HCT116 (cell line): Measurements from ENCODE around the gene BMAL1. TPM values are rescaled to one million over a fixed set of nuclear protein-coding genes. Genes with fewer than 3 reads are reported as not detected.

Experiments used
- ATAC-seq: fragments of 200-7000 bp; cut with Tn5 transposase; 2 replicates; pipeline ENCODE4 v1.9.1; 2020; ENCODE audit warnings: mild to moderate bottlenecking, moderate library complexity
- BruUV-seq: library from RNA; stranded (reverse); fragments of 400-500 nt; replicated peaks from 2 replicates; lab custom pipeline; 2021; lab: Mats Ljungman, UMichigan
- CTCF ChIA-PET: fragments of 300-600 bp; sonication (Branson Sonifier 250); formaldehyde crosslinking; loops from one replicate; lab custom pipeline; 2021; ENCODE audit warnings: antibody characterized with exemption; lab: Charles Lee
- POLR2A ChIA-PET: fragments of 300-600, 350-600 bp; sonication (Branson Sonifier 250); formaldehyde crosslinking; loops from one replicate; lab custom pipeline; 2021; ENCODE audit warnings: antibody characterized with exemption; lab: Charles Lee
- RAD21 ChIA-PET, 2 experiments: fragments of 300-600 bp; sonication (Branson Sonifier 250); formaldehyde crosslinking; loops; one replicate each; lab custom pipeline; 2023; ENCODE audit warnings: low total read pairs in 2 of 2; ENCODE audit not compliant: uncharacterized antibody in 2 of 2, unreplicated experiment in 2 of 2, low non-redundant PET in 1 of 2; lab: Charles Lee
- DNase-seq: peaks from one replicate; pipeline ENCODE4 v3.0.0-alpha.2; 2010; ENCODE audit warnings: low read depth, low spot score
- H2AFZ ChIP-seq: fragments of 200-600 bp; shearing (Covaris generic), sonication (generic); 2 replicates; pipeline ENCODE4 v1.6.1; 2017; ENCODE audit warnings: low read depth, mixed run types, mixed read lengths, antibody characterized with exemption, low read length; ENCODE audit not compliant: poor library complexity, severe bottlenecking
- H3K27ac ChIP-seq: 2 replicates; pipeline ENCODE4 v1.5.1; 2012; ENCODE audit warnings: low read depth, low read length
- H3K27me3 ChIP-seq: fragments of 200-600 bp; sonication (generic); 2 replicates; pipeline ENCODE4 v1.6.1; 2016; ENCODE audit warnings: mixed run types, low read length, mixed read lengths; ENCODE audit not compliant: insufficient read depth
- H3K36me3 ChIP-seq, 2 experiments: fragments of 200-500 bp in 1 of 2; fragments of 200-600 bp in 1 of 2; sonication (Bioruptor generic) in 1 of 2; sonication (generic) in 1 of 2; 2 replicates each; pipeline versions ENCODE4 v1.5.1 to v1.6.1; 2014 to 2016; ENCODE audit warnings: low read length in 2 of 2, inconsistent platforms in 1 of 2, mixed read lengths in 1 of 2, mixed run types in 1 of 2; ENCODE audit not compliant: insufficient read depth in 2 of 2, control insufficient read depth in 1 of 2
- H3K4me1 ChIP-seq, 2 experiments: fragments of 200-600 bp in 1 of 2; sonication (generic) in 1 of 2; 2 replicates each; pipeline versions ENCODE4 v1.5.1 to v1.6.1; 2012 to 2017; ENCODE audit warnings: low read length in 2 of 2, inconsistent platforms in 1 of 2, mild to moderate bottlenecking in 1 of 2, mixed read lengths in 1 of 2, mixed run types in 1 of 2, moderate library complexity in 1 of 2; ENCODE audit not compliant: insufficient read depth in 2 of 2, control insufficient read depth in 1 of 2
- H3K4me2 ChIP-seq: fragments of 200-600 bp; sonication (generic); 2 replicates; pipeline ENCODE4 v1.6.1; 2017; ENCODE audit warnings: mixed run types, low read length, mixed read lengths
- H3K4me3 ChIP-seq, 2 experiments: fragments of 200-600 bp in 1 of 2; sonication (generic) in 1 of 2; replicated peaks in 1 of 2; 2 replicates each; pipeline ENCODE4 v1.5.1; 2011 to 2016; ENCODE audit warnings: low read length in 2 of 2, control low read depth in 1 of 2, low read depth in 1 of 2, mild to moderate bottlenecking in 1 of 2, mixed read lengths in 1 of 2, mixed run types in 1 of 2
- H3K79me2 ChIP-seq: fragments of 200-600 bp; sonication (generic); 2 replicates; pipeline ENCODE4 v1.6.1; 2017; ENCODE audit warnings: mild to moderate bottlenecking, mixed run types, low read length, moderate library complexity, mixed read lengths; ENCODE audit not compliant: insufficient read depth
- H3K9ac ChIP-seq: fragments of 200-600 bp; sonication (generic); 2 replicates; pipeline ENCODE4 v1.6.1; 2016; ENCODE audit warnings: low read length, mixed read lengths
- H3K9me2 ChIP-seq: fragments of 200-600 bp; sonication (generic), shearing (Covaris generic); 2 replicates; pipeline ENCODE4 v1.6.1; 2017; ENCODE audit warnings: mixed run types, mild to moderate bottlenecking, moderate library complexity; ENCODE audit not compliant: insufficient read depth
- H3K9me3 ChIP-seq, 2 experiments: fragments of 200-500 bp in 1 of 2; fragments of 200-600 bp in 1 of 2; sonication (Bioruptor generic) in 1 of 2; sonication (generic) in 1 of 2; 2 replicates each; pipeline ENCODE4 v1.6.1; 2014 to 2017; ENCODE audit warnings: low read length in 2 of 2, mixed read lengths in 2 of 2, inconsistent platforms in 1 of 2, low read depth in 1 of 2, mild to moderate bottlenecking in 1 of 2, mixed run types in 1 of 2, moderate library complexity in 1 of 2; ENCODE audit not compliant: control insufficient read depth in 1 of 2, insufficient read depth in 1 of 2
- H4K20me1 ChIP-seq: fragments of 200-600 bp; sonication (generic), shearing (Covaris generic); 2 replicates; pipeline ENCODE4 v1.6.1; 2017; ENCODE audit warnings: mixed run types, mild to moderate bottlenecking, moderate library complexity; ENCODE audit not compliant: insufficient read depth
- ATF3 ChIP-seq: IDR thresholded peaks from 2 replicates; pipeline ENCODE4 v1.6.1; 2012
- ELF1 ChIP-seq: IDR thresholded peaks from 2 replicates; pipeline ENCODE4 v1.6.1; 2012; ENCODE audit warnings: low read depth, borderline replicate concordance
- EZH2phosphoT487 ChIP-seq: fragments of 200-600 bp; IDR thresholded peaks from 2 replicates; pipeline ENCODE4 v1.6.1; 2018; ENCODE audit warnings: antibody characterized with exemption, borderline replicate concordance
- JUND ChIP-seq: IDR thresholded peaks from 2 replicates; pipeline ENCODE4 v1.6.1; 2012
- MAX ChIP-seq: IDR thresholded peaks from 2 replicates; pipeline ENCODE4 v1.6.1; 2012
- POLR2A ChIP-seq: IDR thresholded peaks from 2 replicates; pipeline ENCODE4 v1.7.0; 2011; ENCODE audit warnings: borderline replicate concordance; ENCODE audit not compliant: insufficient read depth, insufficient read length; ENCODE audit errors: extremely low read depth
- POLR2AphosphoS5 ChIP-seq: IDR thresholded peaks from 2 replicates; pipeline ENCODE4 v1.6.1; 2011; ENCODE audit warnings: mild to moderate bottlenecking, low read depth, low read length, moderate library complexity
- REST ChIP-seq: IDR thresholded peaks from 2 replicates; pipeline ENCODE4 v1.6.1; 2012; ENCODE audit warnings: low read depth
- TCF7L2 ChIP-seq: IDR thresholded peaks from 2 replicates; pipeline ENCODE4 v1.7.0; 2011; ENCODE audit warnings: borderline replicate concordance, inconsistent platforms; ENCODE audit not compliant: insufficient read depth, insufficient read length; ENCODE audit errors: extremely low read depth
- YY1 ChIP-seq: IDR thresholded peaks from 2 replicates; pipeline ENCODE4 v1.6.1; 2011; ENCODE audit warnings: low read length, low read depth, moderate library complexity, mild to moderate bottlenecking; ENCODE audit not compliant: insufficient replicate concordance; ENCODE audit errors: extremely low read depth
- intact Hi-C: fragments of 100-400 bp; cut with micrococcal nuclease; formaldehyde crosslinking; loops from 2 replicates; pipeline ENCODE4 v1.10.0; 2022
- total RNA-seq: library from RNA; stranded (reverse); gene quantifications from one replicate; pipeline ENCODE4 v1.2.1, GENCODE V29; 2021; ENCODE audit not compliant: unreplicated experiment

BMAL1 gene
- total RNA-seq, 1 experiment from 2014 or later = 17.6 TPM

- H3K79me2 ChIP-seq = no peaks in the 10 kb centered on the region
- no peaks in the 10 kb centered on the region for H3K9me2 ChIP-seq
- no peaks in the 10 kb centered on the region for H3K27me3 ChIP-seq
- H3K27ac ChIP-seq = no peak overlapping the region
- intact Hi-C loops = no loop called here
- H3K9me3 ChIP-seq = no peaks in the 10 kb centered on the region
- no peak overlapping the region for H3K4me3 ChIP-seq
- ChIA-PET RAD21 (interaction anchor here in 1 of 2 experiments (1.3 kb wide), 1 partner anchor 18 kb away, joined by 3 read pairs; no protein-coding TSS in a partner anchor), CTCF (no interaction called here), POLR2A (interaction anchor here (1.0 kb wide), 1 partner anchor 12 kb away, joined by 4 read pairs; no protein-coding TSS in a partner anchor)
- no peak overlapping the region for H3K4me2 ChIP-seq
- no TSS peak for BruUV-seq
- H3K36me3 ChIP-seq = no peaks in the 10 kb centered on the region
- H2AFZ ChIP-seq = no peak overlapping the region
- TF ChIP-seq YY1 (no peak), ELF1 (no peak), POLR2AphosphoS5 (no peak), POLR2A (no peak), TCF7L2 (no peak), ATF3 (no peak), REST (no peak), EZH2phosphoT487 (no peak), MAX (no peak), JUND (no peak)
- no peak for DNase-seq
- H4K20me1 ChIP-seq = no peaks in the 10 kb centered on the region
- peaks cover 0 to 4% of the 10 kb centered on the region in 2 experiments; a peak in 1 of 4 replicates for H3K4me1 ChIP-seq
- no peak overlapping the region for H3K9ac ChIP-seq
- ATAC-seq = no peak
Observed at GRCh38 chr11:13228572-13228971, 49.0 kb upstream of the BMAL1 start.
